GM19372 (cell line): ENCODE measurements around the gene PPP2R3B.
A peak's percentile ranks its signal among the peaks of the same experiment; 100 is the strongest.
"Not testable (repeated sequence)": the region's sequence is repeated elsewhere in the genome, so short reads cannot be mapped to it uniquely, and the experiment has no call there.

Source experiments
- ATAC-seq: cut with Tn5 transposase; IDR thresholded peaks from one replicate; pipeline ENCODE4 v1.9.1; 2021; ENCODE audit warnings: mild to moderate bottlenecking, low read depth, moderate library complexity; ENCODE audit not compliant: unreplicated experiment

Gene PPP2R3B

GRCh38 chrX:329291-329910 lies 57.3 kb downstream of the PPP2R3B start:
- no peak for ATAC-seq

- no peak for ATAC-seq
These were observed 59.0 kb downstream of the PPP2R3B start for GRCh38 chrX:327660-328126.

GRCh38 chrX:324664-325063 lies 62.0 kb downstream of the PPP2R3B start:
- not testable (repeated sequence) for ATAC-seq

- no peak for ATAC-seq
These were observed 62.7 kb downstream of the PPP2R3B start for GRCh38 chrX:323721-324628.

- no peak for ATAC-seq
These were observed 66.5 kb downstream of the PPP2R3B start for GRCh38 chrX:320126-320783.

GRCh38 chrX:319579-320125 lies 67.1 kb downstream of the PPP2R3B start:
- ATAC-seq: no peak

- peak; percentile 72 for ATAC-seq
These were observed 67.7 kb downstream of the PPP2R3B start, which contains the start of gene GTPBP6 for GRCh38 chrX:318739-319578. GTPBP6 (minus strand) TSS chrX:318796; CDS start chrX:318787, 9 bp downstream.

- ATAC-seq: peak; percentile 53
These were observed 68.5 kb downstream of the PPP2R3B start for GRCh38 chrX:318068-318738.

GRCh38 chrX:317424-318067 lies 69.2 kb downstream of the PPP2R3B start:
- no peak for ATAC-seq

GRCh38 chrX:316351-317325 lies 70.1 kb downstream of the PPP2R3B start:
- no peak for ATAC-seq

GRCh38 chrX:314781-315595 lies 71.7 kb downstream of the PPP2R3B start:
- ATAC-seq: no peak

- ATAC-seq: no peak
These were observed 72.7 kb downstream of the PPP2R3B start for GRCh38 chrX:314049-314448.

- no peak for ATAC-seq
These were observed 73.2 kb downstream of the PPP2R3B start for GRCh38 chrX:313546-313945.

GRCh38 chrX:312621-313331 lies 73.9 kb downstream of the PPP2R3B start:
- no peak for ATAC-seq

GRCh38 chrX:311156-312129 lies 75.3 kb downstream of the PPP2R3B start:
- ATAC-seq: no peak
